Epithelial cell of proximal tubule (primary cell): Measurements from ENCODE around the gene PTPRCAP. TPM values are rescaled to one million over a fixed set of nuclear protein-coding genes. Genes with fewer than 3 reads are reported as not detected.
A peak's percentile ranks its signal among the peaks of the same experiment; 100 is the strongest.
"Not testable (repeated sequence)": the region's sequence is repeated elsewhere in the genome, so short reads cannot be mapped to it uniquely, and the experiment has no call there.

Experiments used
- DNase-seq: peaks from one replicate; pipeline ENCODE4 v3.0.0-alpha.2; 2011; ENCODE audit warnings: low read depth
- H3K4me3 ChIP-seq: 2 replicates; pipeline ENCODE4 v1.5.1; 2011; ENCODE audit warnings: low read depth, mild to moderate bottlenecking, low read length
- total RNA-seq: library from RNA; depleted of rRNA; stranded (reverse); fragments of >200 nt; gene quantifications from 2 replicates; pipeline ENCODE4 v1.2.3, GENCODE V29; 2015
- TF ChIP-seq, protein P1 (sequence below): conservative IDR thresholded peaks from 2 replicates; pipeline ENCODE4 v1.5.1; 2012; ENCODE audit warnings: low read depth, mild to moderate bottlenecking, low read length

Gene PTPRCAP
- total RNA-seq, 1 donor from 2014 or later: 3.6 TPM

DNA sequence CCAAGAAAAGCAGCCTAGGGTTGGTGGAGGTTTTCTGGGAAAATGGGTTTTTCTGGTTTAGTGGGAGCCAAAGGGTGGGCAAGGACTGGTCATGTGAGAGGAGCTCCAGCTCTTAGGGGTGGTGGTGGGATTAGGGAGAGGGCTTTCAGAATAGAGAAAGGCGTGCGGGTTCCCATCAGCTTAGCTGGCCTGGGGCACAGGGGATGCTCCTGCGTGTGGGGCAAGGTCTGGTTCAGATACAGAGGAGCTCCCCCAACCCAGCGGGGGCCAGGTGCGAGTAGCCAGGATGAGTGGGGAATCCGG lies 30.9 kb upstream of the PTPRCAP start:
- peak overlapping the region; percentile 84 for H3K4me3 ChIP-seq
- DNase-seq: no peak
- TF ChIP-seq, protein P1, sequence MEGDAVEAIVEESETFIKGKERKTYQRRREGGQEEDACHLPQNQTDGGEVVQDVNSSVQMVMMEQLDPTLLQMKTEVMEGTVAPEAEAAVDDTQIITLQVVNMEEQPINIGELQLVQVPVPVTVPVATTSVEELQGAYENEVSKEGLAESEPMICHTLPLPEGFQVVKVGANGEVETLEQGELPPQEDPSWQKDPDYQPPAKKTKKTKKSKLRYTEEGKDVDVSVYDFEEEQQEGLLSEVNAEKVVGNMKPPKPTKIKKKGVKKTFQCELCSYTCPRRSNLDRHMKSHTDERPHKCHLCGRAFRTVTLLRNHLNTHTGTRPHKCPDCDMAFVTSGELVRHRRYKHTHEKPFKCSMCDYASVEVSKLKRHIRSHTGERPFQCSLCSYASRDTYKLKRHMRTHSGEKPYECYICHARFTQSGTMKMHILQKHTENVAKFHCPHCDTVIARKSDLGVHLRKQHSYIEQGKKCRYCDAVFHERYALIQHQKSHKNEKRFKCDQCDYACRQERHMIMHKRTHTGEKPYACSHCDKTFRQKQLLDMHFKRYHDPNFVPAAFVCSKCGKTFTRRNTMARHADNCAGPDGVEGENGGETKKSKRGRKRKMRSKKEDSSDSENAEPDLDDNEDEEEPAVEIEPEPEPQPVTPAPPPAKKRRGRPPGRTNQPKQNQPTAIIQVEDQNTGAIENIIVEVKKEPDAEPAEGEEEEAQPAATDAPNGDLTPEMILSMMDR: no peak

DNA sequence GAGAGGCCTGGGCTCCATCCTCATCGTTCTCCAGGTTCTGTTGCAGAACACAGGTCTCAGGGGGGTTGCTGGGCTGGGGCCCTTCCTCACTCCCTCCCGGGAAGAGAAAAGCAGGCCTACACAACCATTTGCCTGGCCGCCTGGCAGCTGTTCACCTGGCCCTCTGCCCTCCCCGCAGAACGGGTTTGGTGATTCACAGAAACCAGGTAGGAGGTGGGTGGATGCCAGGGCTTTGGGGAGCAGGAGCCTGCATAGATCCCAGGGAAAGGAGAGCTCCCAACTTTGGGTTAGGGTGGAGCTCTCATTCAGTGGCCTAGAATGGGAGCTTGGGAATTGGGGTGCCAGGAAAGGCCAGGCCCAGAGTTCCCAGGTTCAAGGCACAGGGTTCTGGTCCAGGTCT lies 30.6 kb upstream of the PTPRCAP start:
- TF ChIP-seq, protein P1: no peak
- peak overlapping the region; percentile 84 for H3K4me3 ChIP-seq
- no peak for DNase-seq

DNA sequence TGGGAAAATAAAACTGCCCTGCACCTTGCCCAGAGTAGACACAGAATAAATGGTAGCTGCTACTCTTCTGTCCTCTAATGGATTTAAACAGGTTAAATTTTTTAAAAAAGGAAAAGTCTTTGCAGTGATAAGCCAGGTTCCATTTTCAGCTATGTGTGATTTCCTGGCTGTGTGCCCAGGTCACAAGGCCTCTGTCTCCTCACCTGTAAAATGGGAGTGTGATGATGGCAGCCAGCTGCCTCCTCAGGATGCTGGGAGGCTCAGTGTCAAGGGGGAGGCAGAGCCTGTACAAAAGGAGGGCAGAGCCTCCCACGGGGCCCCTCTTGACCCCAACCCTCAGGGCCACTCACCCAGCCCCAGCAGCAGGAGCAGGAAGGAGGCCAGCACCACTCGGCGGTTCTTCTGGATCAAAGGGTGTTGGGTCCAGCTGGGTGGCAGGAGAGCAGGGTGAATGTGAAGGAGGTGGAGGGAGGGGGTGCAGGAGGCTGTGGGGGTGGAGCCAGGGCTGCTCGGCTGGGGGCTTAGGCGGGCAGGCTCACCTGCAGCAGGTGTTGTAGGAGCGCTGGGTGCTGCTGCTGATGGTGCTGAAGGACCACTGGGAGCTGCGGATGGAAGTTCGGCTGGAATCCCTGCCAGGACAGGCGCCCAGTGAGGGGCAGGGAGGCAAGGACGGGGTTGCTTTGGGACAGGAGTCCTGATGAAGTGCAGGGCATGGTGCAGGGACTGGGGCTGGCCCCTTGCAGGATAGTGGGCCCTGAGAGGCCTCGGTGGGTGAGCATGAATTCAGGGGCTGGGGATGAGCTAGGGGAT lies 29.7 kb upstream of the PTPRCAP start:
- DNase-seq: no peak
- peak overlapping the region; percentile 84 for H3K4me3 ChIP-seq
- TF ChIP-seq, protein P1: no peak

DNA sequence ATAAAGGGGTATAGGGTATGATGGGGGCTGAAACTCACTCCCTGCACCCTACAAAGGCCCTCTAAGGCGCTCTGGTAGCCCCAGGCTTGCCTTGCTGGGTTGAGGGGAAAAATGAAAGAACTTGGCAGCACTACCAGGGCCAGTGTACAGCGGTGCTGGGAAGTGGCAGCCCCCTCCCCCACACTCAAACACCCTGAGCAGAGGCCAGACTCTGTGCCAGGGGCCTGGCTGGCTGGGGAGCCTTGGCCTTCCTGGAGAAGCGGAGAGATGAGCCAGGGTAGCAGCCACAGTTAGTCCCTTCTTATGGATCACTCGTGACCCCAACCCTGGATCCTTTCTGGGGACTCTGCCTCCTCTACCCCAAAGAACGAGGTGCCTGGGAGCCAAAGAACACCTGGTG lies 28.9 kb upstream of the PTPRCAP start:
- H3K4me3 ChIP-seq: no peak overlapping the region
- TF ChIP-seq, protein P1: no peak
- DNase-seq: no peak

DNA sequence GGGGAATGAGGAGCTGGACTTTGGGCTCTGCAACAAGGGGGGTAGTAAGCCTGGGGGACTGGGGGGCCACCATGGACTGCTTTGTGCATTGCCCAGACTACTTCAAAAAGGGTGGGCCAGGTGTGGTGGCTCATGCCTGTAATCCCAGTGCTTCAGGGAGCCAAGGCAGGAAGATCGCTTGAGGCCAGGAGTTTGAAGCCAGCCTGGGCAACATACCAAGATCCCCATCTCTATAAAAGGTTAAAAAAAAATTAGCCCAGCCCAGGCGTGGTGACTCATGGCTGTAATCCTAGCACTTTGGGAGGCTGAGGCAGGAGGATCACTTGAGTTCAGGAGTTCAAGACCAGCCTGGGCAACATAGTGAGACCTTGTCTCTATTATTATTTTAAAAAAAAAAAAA lies 28.0 kb upstream of the PTPRCAP start:
- not testable (repeated sequence) for DNase-seq
- peak overlapping the region; percentile 83 for H3K4me3 ChIP-seq

DNA sequence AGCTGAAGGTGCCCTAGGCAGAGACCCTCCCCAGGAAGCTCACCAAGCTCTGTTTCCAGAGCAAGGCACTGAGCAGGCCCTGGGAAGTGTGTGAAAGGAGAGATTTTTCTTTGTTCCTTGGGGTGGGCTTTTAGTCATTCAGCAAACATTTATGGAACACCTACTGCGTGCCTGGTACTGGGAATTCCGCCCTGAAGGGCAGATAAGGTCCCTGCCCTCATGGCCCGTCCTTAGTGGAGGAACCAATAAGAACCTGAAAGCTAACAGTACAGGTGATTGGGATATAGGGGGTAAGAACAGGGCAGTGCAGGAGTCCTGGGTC lies 27.7 kb upstream of the PTPRCAP start:
- TF ChIP-seq, protein P1: no peak
- no peak for DNase-seq
- peak overlapping the region; percentile 83 for H3K4me3 ChIP-seq

DNA sequence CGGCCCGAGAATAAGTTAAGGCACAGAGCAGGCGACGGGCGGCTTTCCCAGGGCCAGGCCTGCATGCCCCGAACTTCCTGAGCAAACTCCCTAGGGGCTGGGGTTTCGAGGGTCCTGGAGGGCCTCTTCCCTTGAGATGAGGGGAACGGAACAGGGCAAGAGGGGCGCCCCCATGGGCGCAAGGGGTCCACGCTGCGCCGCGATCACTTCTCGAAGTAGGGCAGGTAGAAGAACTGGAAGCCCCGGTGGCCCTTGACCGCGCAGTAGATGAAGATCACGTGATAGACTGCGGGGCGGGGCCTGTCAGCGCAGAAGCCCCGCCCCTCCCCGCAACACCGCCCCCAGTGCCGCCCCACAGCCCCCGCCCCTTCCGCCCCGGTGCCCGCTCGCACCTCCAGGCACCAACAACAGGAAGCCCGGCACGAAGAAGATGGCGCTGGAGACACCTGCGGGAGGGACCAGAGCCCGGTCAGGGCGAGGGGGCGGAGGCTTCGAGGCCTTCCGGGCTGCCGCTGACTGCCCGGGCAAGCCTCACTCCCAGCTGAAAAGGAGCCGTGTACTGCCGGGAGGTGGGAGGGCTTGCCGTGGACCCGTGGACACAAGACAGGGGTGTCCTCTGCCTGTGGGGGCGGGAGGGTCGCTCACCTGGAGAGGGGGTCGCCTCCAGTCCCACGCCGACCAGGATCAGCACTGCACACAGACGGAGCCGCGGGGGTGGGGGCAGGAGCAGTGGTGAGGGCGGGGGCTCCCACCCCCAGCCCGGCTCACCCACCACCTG lies 27.1 kb upstream of the PTPRCAP start:
- peak overlapping the region; percentile 83 for H3K4me3 ChIP-seq
- DNase-seq: no peak
- TF ChIP-seq, protein P1: no peak
